Ishikawa (cell line): Measurements from ENCODE around the gene USP22.

Source experiments
- CEBPB ChIP-seq: IDR thresholded peaks from 2 replicates; pipeline ENCODE4 v1.6.1; 2012
- EP300 ChIP-seq: IDR thresholded peaks from 2 replicates; pipeline ENCODE4 v1.6.1; 2012; ENCODE audit warnings: borderline replicate concordance
- FOXM1 ChIP-seq: IDR thresholded peaks from 2 replicates; pipeline ENCODE4 v1.6.1; 2012; ENCODE audit warnings: low read depth, borderline replicate concordance
- RAD21 ChIP-seq: IDR thresholded peaks from 2 replicates; pipeline ENCODE4 v1.6.1; 2012; ENCODE audit warnings: low read depth
- TAF1 ChIP-seq: IDR thresholded peaks from 2 replicates; pipeline ENCODE4 v1.6.1; 2012; ENCODE audit warnings: low read depth, mild to moderate bottlenecking
- TCF12 ChIP-seq: IDR thresholded peaks from 2 replicates; pipeline ENCODE4 v1.6.1; 2012; ENCODE audit warnings: low read depth
- TEAD4 ChIP-seq: IDR thresholded peaks from 2 replicates; pipeline ENCODE4 v1.6.1; 2012
- YY1 ChIP-seq: IDR thresholded peaks from 2 replicates; pipeline ENCODE4 v1.6.1; 2012; ENCODE audit warnings: low read depth
- ZBTB7A ChIP-seq: IDR thresholded peaks from 2 replicates; pipeline ENCODE4 v1.6.1; 2012; ENCODE audit warnings: low read depth
- TF ChIP-seq, protein P1 (sequence below): IDR thresholded peaks from 2 replicates; pipeline ENCODE4 v1.6.1; 2012

DNA sequence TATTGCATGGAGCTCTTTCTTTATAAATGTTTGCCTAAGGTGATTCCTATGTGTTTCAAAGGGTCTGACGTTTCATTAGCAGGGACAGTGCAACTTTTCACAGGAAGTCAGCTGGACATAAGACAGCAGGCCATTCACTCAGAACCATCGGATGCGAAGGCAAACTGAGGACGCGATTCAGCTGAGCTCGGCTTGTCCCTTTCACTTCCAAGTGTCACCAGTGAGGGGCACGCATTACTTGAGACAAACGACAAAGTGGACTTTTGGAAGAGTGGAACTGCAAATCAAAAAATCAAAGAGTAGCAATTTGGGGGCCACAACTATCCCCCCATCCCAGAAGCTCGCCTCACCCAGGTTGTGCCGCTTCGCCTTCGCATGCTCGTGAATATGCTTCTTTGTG, 14.6 kb downstream of the USP22 start:
- TF ChIP-seq ZBTB7A = no peak
- TF ChIP-seq, protein P1, sequence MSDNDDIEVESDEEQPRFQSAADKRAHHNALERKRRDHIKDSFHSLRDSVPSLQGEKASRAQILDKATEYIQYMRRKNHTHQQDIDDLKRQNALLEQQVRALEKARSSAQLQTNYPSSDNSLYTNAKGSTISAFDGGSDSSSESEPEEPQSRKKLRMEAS = no peak
- TF ChIP-seq YY1 = no peak
- no peak for TF ChIP-seq TEAD4
- no peak for TF ChIP-seq EP300
- TF ChIP-seq RAD21 = no peak
- TF ChIP-seq FOXM1 = no peak
- TF ChIP-seq CEBPB = no peak
- no peak for TF ChIP-seq TCF12
- no peak for TF ChIP-seq TAF1
